Stimulated activated CD8-positive, alpha-beta memory T cell treated with anti-CD3 and anti-CD28 coated beads, Interleukin-12 subunit alpha, Interleukin-12 subunit beta, amount 100 ng/mL, for 4 hours (primary cell): ENCODE results near the gene DVL1.

Source experiments
- DNase-seq: peaks from one replicate; pipeline ENCODE4 v3.0.0-alpha.2; 2020; ENCODE audit warnings: low read depth

DVL1 gene

GRCh38 chr1:1310109-1310385 is 39.2 kb downstream of the DVL1 start:
- no peak for DNase-seq

- no peak for DNase-seq
These were observed 39.7 kb downstream of the DVL1 start for GRCh38 chr1:1309251-1310108.

GRCh38 chr1:1308756-1309250 is 40.4 kb downstream of the DVL1 start:
- no peak for DNase-seq

- DNase-seq: peak; percentile 85
These were observed 41.1 kb downstream of the DVL1 start, which contains the start of the genes ACAP3 and PUSL1 for GRCh38 chr1:1307923-1308755. Gene ACAP3 (minus strand): TSS chr1:1307930. CDS start chr1:1307815, 115 bp downstream. Gene PUSL1 (plus strand): TSS chr1:1308597. CDS start chr1:1308644, 47 bp downstream.

- no peak for DNase-seq
These were observed 41.8 kb downstream of the DVL1 start for GRCh38 chr1:1307261-1307922.

GRCh38 chr1:1306661-1307260 is 42.5 kb downstream of the DVL1 start:
- DNase-seq: no peak

GRCh38 chr1:1306070-1306660 is 43.1 kb downstream of the DVL1 start:
- DNase-seq: no peak

- DNase-seq: peak; percentile 68
These were observed 43.7 kb downstream of the DVL1 start for GRCh38 chr1:1305300-1306069.

- no peak for DNase-seq
These were observed 44.6 kb downstream of the DVL1 start for GRCh38 chr1:1304331-1305299.

GRCh38 chr1:1303736-1304135 is 45.5 kb downstream of the DVL1 start:
- no peak for DNase-seq

- no peak for DNase-seq
These were observed 46.2 kb downstream of the DVL1 start for GRCh38 chr1:1302951-1303509.

GRCh38 chr1:1302006-1302430 is 47.2 kb downstream of the DVL1 start:
- DNase-seq: no peak

- DNase-seq: no peak
These were observed 48.9 kb downstream of the DVL1 start for GRCh38 chr1:1300352-1300739.

- no peak for DNase-seq
These were observed 49.4 kb downstream of the DVL1 start for GRCh38 chr1:1299686-1300351.

GRCh38 chr1:1298861-1299685 is 50.1 kb downstream of the DVL1 start:
- DNase-seq: no peak

- DNase-seq: no peak
These were observed 51.3 kb downstream of the DVL1 start for GRCh38 chr1:1297802-1298424.
